BE2C (cell line): Measurements from ENCODE around the gene NSUN4. TPM values are rescaled to one million over a fixed set of nuclear protein-coding genes. Genes with fewer than 3 reads are reported as not detected.

Experiments
- DNase-seq: peaks from one replicate; pipeline ENCODE4 v3.0.0-alpha.2; 2020
- H3K27me3 ChIP-seq: fragments of 250-450 bp; sonication (Bioruptor Pico); 2 replicates; pipeline ENCODE4 v1.5.1; 2020; ENCODE audit warnings: mild to moderate bottlenecking
- H3K36me3 ChIP-seq: fragments of 250-450 bp; sonication (Bioruptor Pico); 2 replicates; pipeline ENCODE4 v1.5.1; 2020; ENCODE audit warnings: mild to moderate bottlenecking
- H3K4me1 ChIP-seq: fragments of 250-450 bp; sonication (Bioruptor Pico); 2 replicates; pipeline ENCODE4 v1.5.1; 2020
- H3K4me3 ChIP-seq: 2 replicates; pipeline ENCODE4 v1.5.1; 2011; ENCODE audit warnings: low read depth, low read length
- H3K9me3 ChIP-seq: fragments of 250-450 bp; sonication (Bioruptor Pico); 2 replicates; pipeline ENCODE4 v1.5.1; 2020
- CTCF ChIP-seq: IDR thresholded peaks from 2 replicates; pipeline ENCODE4 v1.5.1; 2012; ENCODE audit warnings: mild to moderate bottlenecking, low read depth, low read length
- polyA plus RNA-seq: library from polyadenylated mRNA; unstranded; fragments of >200 nt; gene quantifications from one replicate; pipeline ENCODE4 v1.2.1, GENCODE V29; 2012; ENCODE audit warnings: low read depth, missing spikeins; ENCODE audit not compliant: insufficient read length, insufficient read depth

The NSUN4 gene
- 18.8 TPM for polyA plus RNA-seq

GRCh38 chr1:46340404-46341221, at the start of gene NSUN4:
Gene NSUN4 (plus strand): TSS chr1:46340807. CDS start chr1:46340827, 20 bp downstream.
- Histone ChIP-seq H3K36me3 (peaks cover 8% of the 10 kb centered on the region), H3K4me3 (peak within 1 kb of the TSS; percentile 80), H3K9me3 (no peaks in the 10 kb centered on the region), H3K27me3 (no peaks in the 10 kb centered on the region), H3K4me1 (no peaks in the 10 kb centered on the region)
- peak; percentile 51 for TF ChIP-seq CTCF
- peak; percentile 82 for DNase-seq

- no peaks in the 10 kb centered on the region for H3K9me3 ChIP-seq
- no peaks in the 10 kb centered on the region for H3K27me3 ChIP-seq
- no peak for TF ChIP-seq CTCF
- H3K36me3 ChIP-seq, result peaks cover 8% of the 10 kb centered on the region
- no peak for DNase-seq
- no peak overlapping the region for H3K4me3 ChIP-seq
- H3K4me1 ChIP-seq, result no peaks in the 10 kb centered on the region
Measured at GRCh38 chr1:46295306-46295705, 45.3 kb upstream of the NSUN4 start.

- Histone ChIP-seq H3K36me3 (peaks cover 8% of the 10 kb centered on the region), H3K9me3 (no peaks in the 10 kb centered on the region), H3K4me1 (no peaks in the 10 kb centered on the region), H3K27me3 (no peaks in the 10 kb centered on the region), H3K4me3 (no peak overlapping the region)
- TF ChIP-seq CTCF, result no peak
- DNase-seq, result no peak
Measured at GRCh38 chr1:46298387-46298786, 42.2 kb upstream of the NSUN4 start.

GRCh38 chr1:46300673-46301405, 39.8 kb upstream of the NSUN4 start:
- no peak for TF ChIP-seq CTCF
- H3K4me3 ChIP-seq, result peak overlapping the region; percentile 97
- no peaks in the 10 kb centered on the region for H3K4me1 ChIP-seq
- DNase-seq, result no peak
- H3K36me3 ChIP-seq, result peaks cover 8% of the 10 kb centered on the region
- no peaks in the 10 kb centered on the region for H3K9me3 ChIP-seq
- no peaks in the 10 kb centered on the region for H3K27me3 ChIP-seq

GRCh38 chr1:46301406-46301807, 39.2 kb upstream of the NSUN4 start:
- TF ChIP-seq CTCF, result no peak
- H3K9me3 ChIP-seq, result no peaks in the 10 kb centered on the region
- H3K4me3 ChIP-seq, result peak overlapping the region; percentile 97
- no peaks in the 10 kb centered on the region for H3K4me1 ChIP-seq
- H3K36me3 ChIP-seq, result peaks cover 8% of the 10 kb centered on the region
- DNase-seq, result no peak
- H3K27me3 ChIP-seq, result no peaks in the 10 kb centered on the region
